ENCODE results near the gene SUGP1. TPM values are rescaled to one million over a fixed set of nuclear protein-coding genes. Genes with fewer than 3 reads are reported as not detected.

SUGP1 gene
- total RNA-seq, 1 donor from 2014 or later = 44.7 TPM

GRCh38 chr19:19297759-19298158, 22.6 kb downstream of the SUGP1 start:
- no peak for TF ChIP-seq CTCF (IDR thresholded peaks at IDR 0.05; ENCODE audit: borderline replicate concordance)
- no peak for DNase-seq
- Histone ChIP-seq H3K9me3 (replicated peaks) (peaks cover 2% of the 10 kb centered on the region), H3K27ac (replicated peaks) (no peak overlapping the region), H3K4me1 (no peaks in the 10 kb centered on the region), H3K27me3 (ENCODE audit: low read depth) (no peaks in the 10 kb centered on the region), H3K36me3 (peaks cover 71% of the 10 kb centered on the region), H3K4me3 (no peak overlapping the region)
- intact Hi-C loops (cut with micrococcal nuclease) = no loop called here

- intact Hi-C loops (cut with micrococcal nuclease) = no loop called here
- H3K36me3 ChIP-seq = peaks cover 71% of the 10 kb centered on the region
Observed at GRCh38 chr19:19296953-19297689, 23.2 kb downstream of the SUGP1 start.

GRCh38 chr19:19294914-19295313, 25.4 kb downstream of the SUGP1 start:
- H3K9me3 ChIP-seq (replicated peaks) = peaks cover 5% of the 10 kb centered on the region
- H3K4me1 ChIP-seq = no peaks in the 10 kb centered on the region
- peaks cover 65% of the 10 kb centered on the region for H3K36me3 ChIP-seq

More at GRCh38 chr19:19296953-19297689, 23.2 kb downstream of the SUGP1 start:
- no peak for DNase-seq
- Histone ChIP-seq H3K9me3 (replicated peaks) (peaks cover 5% of the 10 kb centered on the region), H3K27ac (replicated peaks) (no peak overlapping the region), H3K27me3 (ENCODE audit: low read depth) (no peaks in the 10 kb centered on the region), H3K4me1 (no peaks in the 10 kb centered on the region), H3K4me3 (no peak overlapping the region)
- TF ChIP-seq CTCF (IDR thresholded peaks at IDR 0.05; ENCODE audit: borderline replicate concordance) = no peak

GRCh38 chr19:19292607-19293006, 27.7 kb downstream of the SUGP1 start:
- peaks cover 5% of the 10 kb centered on the region for H3K9me3 ChIP-seq (replicated peaks)
- no peak overlapping the region for H3K4me3 ChIP-seq
- peaks cover 88% of the 10 kb centered on the region for H3K36me3 ChIP-seq
- H3K27ac ChIP-seq (replicated peaks) = no peak overlapping the region
- no peaks in the 10 kb centered on the region for H3K27me3 ChIP-seq (ENCODE audit: low read depth)
- intact Hi-C loops (cut with micrococcal nuclease) = no loop called here
- no peak for DNase-seq
- no peak for TF ChIP-seq CTCF (IDR thresholded peaks at IDR 0.05; ENCODE audit: borderline replicate concordance)
- H3K4me1 ChIP-seq = no peaks in the 10 kb centered on the region

More at GRCh38 chr19:19294914-19295313, 25.4 kb downstream of the SUGP1 start:
- no peak for DNase-seq
- no peaks in the 10 kb centered on the region for H3K27me3 ChIP-seq (ENCODE audit: low read depth)
- H3K4me3 ChIP-seq = no peak overlapping the region
- intact Hi-C loops (cut with micrococcal nuclease) = no loop called here
- H3K27ac ChIP-seq (replicated peaks) = no peak overlapping the region
- TF ChIP-seq CTCF (IDR thresholded peaks at IDR 0.05; ENCODE audit: borderline replicate concordance) = no peak

- intact Hi-C loops (cut with micrococcal nuclease) = no loop called here
Observed at GRCh38 chr19:19285686-19286085, 34.6 kb downstream of the SUGP1 start.

More at GRCh38 chr19:19285686-19286085, 34.6 kb downstream of the SUGP1 start:
- no peaks in the 10 kb centered on the region for H3K9me3 ChIP-seq (replicated peaks)
- no peaks in the 10 kb centered on the region for H3K27me3 ChIP-seq (ENCODE audit: low read depth)
- no peak overlapping the region for H3K4me3 ChIP-seq
- H3K36me3 ChIP-seq = peaks cover 94% of the 10 kb centered on the region
- H3K27ac ChIP-seq (replicated peaks) = no peak overlapping the region
- no peak for TF ChIP-seq CTCF (IDR thresholded peaks at IDR 0.05; ENCODE audit: borderline replicate concordance)
- no peaks in the 10 kb centered on the region for H3K4me1 ChIP-seq
- DNase-seq = no peak
